HepG2 (cell line): ENCODE data around the gene TRIM72. TPM values are rescaled to one million over a fixed set of nuclear protein-coding genes. Genes with fewer than 3 reads are reported as not detected.

Experiments
- ATAC-seq: fragments of 200-7000 bp; cut with Tn5 transposase; 3 replicates; pipeline ENCODE4 v1.9.1; 2020; ENCODE audit warnings: mild to moderate bottlenecking, moderate library complexity
- BruUV-seq: library from RNA; stranded (reverse); fragments of 400-500 nt; replicated peaks from 2 replicates; lab custom pipeline; 2021; lab: Mats Ljungman, UMichigan
- CTCF ChIA-PET: fragments of 300-600 bp; formaldehyde crosslinking; extraction: SDS; loops from one replicate; lab custom pipeline; 2021; ENCODE audit warnings: low total read pairs, inconsistent platforms, low intra/inter-chr PET ratio; lab: Yijun Ruan, JAX
- POLR2A ChIA-PET: fragments of 350-600 bp; sonication (Branson Sonifier 250); formaldehyde crosslinking; loops from one replicate; lab custom pipeline; 2020; ENCODE audit warnings: antibody characterized with exemption, inconsistent platforms; lab: Yijun Ruan, JAX
- DNase-seq: peaks from one replicate; pipeline ENCODE4 v3.0.0-alpha.2; 2015; ENCODE audit warnings: low spot score
- FAIRE-seq: peaks from 3 replicates; lab custom pipeline; 2011; peaks lifted over from hg19 to GRCh38; lab: Jason Lieb, UNC
- H2AFZ ChIP-seq: one replicate; pipeline ENCODE4 v1.6.1; 2011; ENCODE audit warnings: low read length, inconsistent platforms
- H3K27ac ChIP-seq: fragments of 300-600 bp; 3 replicates; pipeline ENCODE4 v1.8.0; 2011; ENCODE audit warnings: mixed run types, mild to moderate bottlenecking, mixed read lengths, low read length, inconsistent platforms; ENCODE audit not compliant: insufficient read depth; ENCODE audit errors: extremely low read length
- H3K27me3 ChIP-seq, 2 experiments: fragments of 200-600 bp in 1 of 2; 2 replicates in 1 of 2; 3 replicates in 1 of 2; pipeline versions ENCODE4 v1.6.0 to v1.8.0; 2011; ENCODE audit warnings: low read length in 2 of 2, mild to moderate bottlenecking in 2 of 2, moderate library complexity in 2 of 2, inconsistent platforms in 1 of 2; ENCODE audit not compliant: insufficient read depth in 2 of 2, control insufficient read depth in 1 of 2
- H3K36me3 ChIP-seq, 2 experiments: fragments of 200-600 bp in 1 of 2; replicated peaks in 1 of 2; 2 replicates in 1 of 2; 3 replicates in 1 of 2; pipeline versions ENCODE4 v1.5.1 to v1.8.0; 2011; ENCODE audit warnings: low read length in 2 of 2, inconsistent platforms in 1 of 2; ENCODE audit not compliant: insufficient read depth in 2 of 2, control insufficient read depth in 1 of 2
- H3K4me1 ChIP-seq: 2 replicates; pipeline ENCODE4 v1.5.1; 2012; ENCODE audit warnings: low read length, inconsistent platforms; ENCODE audit not compliant: insufficient read depth
- H3K4me2 ChIP-seq: 2 replicates; pipeline ENCODE4 v1.6.0; 2011; ENCODE audit warnings: low read depth, low read length, inconsistent platforms
- H3K4me3 ChIP-seq, 3 experiments: fragments of 200-600 bp in 1 of 3; sonication (generic), shearing (Covaris generic) in 1 of 3; replicated peaks in 1 of 3; 2 replicates each; pipeline ENCODE4 v1.5.1; 2011 to 2016; ENCODE audit warnings: low read length in 3 of 3, inconsistent platforms in 2 of 3, low read depth in 2 of 3, mild to moderate bottlenecking in 2 of 3, control low read depth in 1 of 3, mixed read lengths in 1 of 3; ENCODE audit not compliant: insufficient read depth in 1 of 3
- H3K79me2 ChIP-seq: one replicate; pipeline ENCODE4 v1.6.1; 2011; ENCODE audit warnings: low read length, inconsistent platforms; ENCODE audit not compliant: insufficient read depth
- H3K9ac ChIP-seq: 2 replicates; pipeline ENCODE4 v1.6.0; 2011; ENCODE audit warnings: mild to moderate bottlenecking, low read depth, low read length, inconsistent platforms; ENCODE audit not compliant: insufficient read depth
- H3K9me3 ChIP-seq: 2 replicates; pipeline ENCODE4 v1.5.1; 2012; ENCODE audit warnings: mild to moderate bottlenecking, low read length
- H4K20me1 ChIP-seq: 2 replicates; pipeline ENCODE4 v1.6.0; 2011; ENCODE audit warnings: inconsistent platforms, mild to moderate bottlenecking, low read length, moderate library complexity; ENCODE audit not compliant: insufficient read depth
- AGO2 ChIP-seq: fragments of 200-400 bp; formaldehyde crosslinking; optimal IDR thresholded peaks from 2 replicates; pipeline ENCODE3; 2017; ENCODE audit warnings: mild to moderate bottlenecking, low read depth, low read length, moderate library complexity
- PAF1 ChIP-seq: IDR thresholded peaks from 2 replicates; pipeline ENCODE4 v1.6.1; 2016; ENCODE audit warnings: missing genetic modification reagents, missing compliant biosample characterization
- POLR2A ChIP-seq, 2 experiments: IDR thresholded peaks; 2 replicates each; pipeline ENCODE4 v1.6.1; 2011; ENCODE audit warnings: low read depth in 2 of 2, low read length in 2 of 2, mild to moderate bottlenecking in 1 of 2, moderate library complexity in 1 of 2; ENCODE audit not compliant: insufficient read depth in 1 of 2
- POLR2AphosphoS2 ChIP-seq: IDR thresholded peaks from 2 replicates; pipeline ENCODE4 v1.6.1; 2011; ENCODE audit warnings: low read depth, low read length, improper control_type of control experiment
- POLR2G ChIP-seq: fragments of 200-400 bp; formaldehyde crosslinking; IDR thresholded peaks from 2 replicates; pipeline ENCODE4 v1.6.1; 2018; ENCODE audit warnings: mild to moderate bottlenecking, low read depth, low read length, moderate library complexity
- RAD21 ChIP-seq: fragments of 450-650 bp; formaldehyde crosslinking; IDR thresholded peaks from 2 replicates; pipeline ENCODE4 v1.5.0; 2020; ENCODE audit warnings: mild to moderate bottlenecking
- RBFOX2 ChIP-seq: fragments of 200-400 bp; formaldehyde crosslinking; IDR thresholded peaks from 2 replicates; pipeline ENCODE4 v1.6.1; 2017; ENCODE audit warnings: low read depth, mild to moderate bottlenecking, low read length
- RBM22 ChIP-seq: fragments of 200-400 bp; formaldehyde crosslinking; optimal IDR thresholded peaks from 2 replicates; pipeline ENCODE3; 2017; ENCODE audit warnings: mild to moderate bottlenecking, low read length, moderate library complexity
- REXO4 ChIP-seq: sonication (generic); formaldehyde crosslinking; IDR thresholded peaks from 2 replicates; pipeline ENCODE4 v1.8.0; 2022; ENCODE audit warnings: missing genetic modification reagents, mild to moderate bottlenecking, borderline replicate concordance
- ZBTB43 ChIP-seq: sonication (generic); formaldehyde crosslinking; conservative IDR thresholded peaks from 2 replicates; pipeline ENCODE4 v1.4.0; 2020; ENCODE audit warnings: missing genetic modification reagents
- ZNF589 ChIP-seq: sonication (generic); formaldehyde crosslinking; conservative IDR thresholded peaks from 2 replicates; pipeline ENCODE4 v1.8.0; 2022; ENCODE audit warnings: mild to moderate bottlenecking, moderate library complexity, missing genetic modification reagents
- ZNF607 ChIP-seq: sonication (generic); formaldehyde crosslinking; IDR thresholded peaks from 2 replicates; pipeline ENCODE4 v1.5.1; 2020; ENCODE audit warnings: missing genetic modification reagents, mild to moderate bottlenecking, borderline replicate concordance
- ZNF770 ChIP-seq: sonication (generic); formaldehyde crosslinking; IDR thresholded peaks from 2 replicates; pipeline ENCODE4 v1.5.0; 2020; ENCODE audit warnings: mild to moderate bottlenecking, missing genetic modification reagents
- WGBS: methylation state at CpG from one replicate; pipeline ENCODE4 v1.1.6; 2017; ENCODE audit warnings: low lambda C conversion rate; 5-methylcytosine and 5-hydroxymethylcytosine counted together
- in situ Hi-C: cut with HindIII; loops from 2 replicates; pipeline ENCODE4 v1.10.0; 2017; ENCODE audit warnings: low pct_unique_long_range_greater_than_20kb; ENCODE audit not compliant: extremely low pct_ligation_motif_present
- intact Hi-C: fragments of 100-400 bp; cut with micrococcal nuclease; formaldehyde crosslinking; loops from one replicate; pipeline ENCODE4 v1.10.0; 2022; ENCODE audit not compliant: unreplicated experiment
- polyA plus RNA-seq, 8 experiments: library from polyadenylated mRNA; depleted of rRNA in 3 of 8; stranded (reverse) in 7 of 8; unstranded in 1 of 8; fragments of >200 nt; fragmentation: Illumina TruSeq in 4 of 8; extraction: Trizol in 4 of 8; gene quantifications; 2 replicates each; pipeline versions ENCODE4 v1.2.1 to v1.2.3, GENCODE V29; 2011 to 2016; ENCODE audit warnings: low read depth in 4 of 8, missing spikeins in 1 of 8, mixed read lengths in 1 of 8; ENCODE audit not compliant: insufficient read depth in 1 of 8
- total RNA-seq, 5 experiments: library from RNA; depleted of rRNA; stranded (reverse); fragments of >200 nt; fragmentation: Illumina TruSeq; extraction: Trizol; gene quantifications; 2 replicates each; pipeline ENCODE4 v1.2.3, GENCODE V29; 2016; ENCODE audit warnings: low read depth in 1 of 5

TRIM72 gene
- total and polyA plus RNA-seq, 2 of the 13 experiments (the other 11 are each of a cell fraction or from before 2014, with no cell fraction given), result not detected

- H2AFZ ChIP-seq, result no peak overlapping the region
- peaks cover 38% of the 10 kb centered on the region for H3K4me1 ChIP-seq
- CTCF ChIA-PET, result no interaction called here
- H4K20me1 ChIP-seq, result peaks cover 7% of the 10 kb centered on the region
- POLR2A ChIA-PET, result interaction anchor here (0.7 to 4.0 kb wide), 6 partner anchors 8 to 18 kb away, joined by 3 to 34 read pairs (median 4); partner anchors contain the start of gene FUS
- 98% methylated on average over 7 of the region's 7 CpGs for WGBS
- no peak for DNase-seq
- intact Hi-C loops, result no loop called here
- no peak overlapping the region for H3K4me3 ChIP-seq
- BruUV-seq, result no TSS peak
- H3K27ac ChIP-seq, result no peak overlapping the region
- TF ChIP-seq RBM22 (peak; percentile 26), POLR2G (peak; percentile 58; the same call in 1 of the 2 replicates), ZNF607 (no peak), AGO2 (peak; percentile 50), POLR2A (IDR thresholded peaks at IDR 0.05; ENCODE audit: insufficient read depth in 1 of 2, low read depth in 2 of 2, low read length in 2 of 2) (peak in 1 of 2 experiments; percentile 33; a peak in 3 of 4 replicates)
- TF ChIP-seq, all 625 proteins: peak for 4
- ATAC-seq (no peak), FAIRE-seq (no peak)
- Histone ChIP-seq H3K9me3 (no peaks in the 10 kb centered on the region), H3K9ac (no peak overlapping the region), H3K4me2 (no peak overlapping the region), H3K36me3 (peaks cover 8 to 25% of the 10 kb centered on the region in 2 experiments), H3K27me3 (peaks cover 0 to 11% of the 10 kb centered on the region in 2 experiments; a peak in 4 of 5 replicates), H3K79me2 (no peaks in the 10 kb centered on the region)
- in situ Hi-C loops, result no loop called here
These were observed 15.6 kb upstream of the TRIM72 start for GRCh38 chr16:31198207-31198882.

- in situ Hi-C loops, result loop anchor here (25.0 kb wide), 2 partner anchors 238 to 663 kb away; partner anchors contain the start of genes COX6A2, ZNF267 and ZNF843
- TF ChIP-seq PAF1 (CRISPR knock-in tag) (peak; percentile 87), POLR2A (IDR thresholded peaks at IDR 0.05; ENCODE audit: insufficient read depth in 1 of 2, low read depth in 2 of 2, low read length in 2 of 2) (peak; percentile 52 to 54; a peak in 3 of 4 replicates), RAD21 (CRISPR knock-in tag) (peak; percentile 7; the same call in 1 of the 2 replicates), RBFOX2 (0 out of 2 replicates have a peak, but pooled peaks have one; percentile 10), ZBTB43 (CRISPR knock-in tag) (no peak), ZNF770 (CRISPR knock-in tag) (peak; percentile 80), ZNF589 (CRISPR knock-in tag) (no peak), POLR2AphosphoS2 (peak; percentile 93), REXO4 (CRISPR knock-in tag) (no peak)
These were observed 14.4 kb upstream of the TRIM72 start for GRCh38 chr16:31199430-31200041.

More at GRCh38 chr16:31199430-31200041, 14.4 kb upstream of the TRIM72 start:
- Histone ChIP-seq H2AFZ (no peak overlapping the region), H3K4me2 (no peak overlapping the region), H3K4me1 (peaks cover 42% of the 10 kb centered on the region), H3K9me3 (no peaks in the 10 kb centered on the region), H3K27me3 (peaks cover 0 to 19% of the 10 kb centered on the region in 2 experiments; a peak in 4 of 5 replicates), H3K36me3 (peaks cover 6 to 14% of the 10 kb centered on the region in 2 experiments), H3K4me3 (no peak overlapping the region), H3K9ac (no peak overlapping the region), H3K27ac (no peak overlapping the region), H3K79me2 (no peaks in the 10 kb centered on the region), H4K20me1 (peaks cover 7% of the 10 kb centered on the region)
- ChIA-PET CTCF (no interaction called here), POLR2A (interaction anchor here (0.7 to 4.0 kb wide), 3 partner anchors 9 to 177 kb away, joined by 3 to 34 read pairs (median 3); partner anchors contain the start of gene FUS)
- no TSS peak for BruUV-seq
- intact Hi-C loops, result loop anchor here (5.0 kb wide), 1 partner anchor 243 kb away; the partner anchor contains the start of gene ZNF843
- DNase-seq (no peak), FAIRE-seq (no peak), ATAC-seq (peak; percentile 0)
- 95% methylated on average over 5 of the region's 5 CpGs for WGBS
